Measurements from ENCODE around the gene FHOD3. TPM values are rescaled to one million over a fixed set of nuclear protein-coding genes. Genes with fewer than 3 reads are reported as not detected.

Gene FHOD3
- total and polyA plus RNA-seq, 9 of the 15 experiments (the other 6 are each of a cell fraction or from before 2014, with no cell fraction given): 0.11 TPM; not detected in 8

GRCh38 chr18:36299015-36299414, 1.5 kb downstream of the FHOD3 start:
- WGBS (ENCODE audit: insufficient coverage, low coverage, missing lambda C conversion rate): 11% methylated on average over 6 of the region's 6 CpGs
- CTCF ChIA-PET (ENCODE audit: low intra/inter-chr PET ratio): no interaction called here
- TF ChIP-seq ESRRA (IDR thresholded peaks at IDR 0.05; ENCODE audit: borderline replicate concordance, low read depth) (no peak), GATA2 (CRISPR knock-in tag; IDR thresholded peaks at IDR 0.05) (no peak), CBX8 (IDR thresholded peaks at IDR 0.05; ENCODE audit: borderline replicate concordance, extremely low read depth, low read depth, low read length, poor library complexity, severe bottlenecking) (peak; percentile 51)
- Histone ChIP-seq H3K4me3 (no peak overlapping the region), H3K27me3 (ENCODE audit: control insufficient read depth in 2 of 2, insufficient read depth in 2 of 2, low read length in 2 of 2) (peaks cover 31 to 39% of the 10 kb centered on the region in 2 experiments), H2AFZ (ENCODE audit: low read depth, low read length) (no peak overlapping the region), H4K20me1 (replicated peaks; ENCODE audit: control insufficient read depth, insufficient read depth, low read length) (peaks cover 6% of the 10 kb centered on the region; the same call in 1 of the 2 replicates), H3K36me3 (ENCODE audit: control insufficient read depth, insufficient read depth, low read length) (no peaks in the 10 kb centered on the region), H3K4me1 (replicated peaks in 1 of 2; ENCODE audit: control insufficient read depth in 2 of 2, insufficient read depth in 2 of 2, low read length in 2 of 2) (peaks cover 0 to 20% of the 10 kb centered on the region in 2 experiments; a peak in 4 of 5 replicates), H3K4me2 (ENCODE audit: insufficient read depth, low read length) (no peak overlapping the region), H3K9me1 (ENCODE audit: control insufficient read depth, insufficient read depth, low read length) (no peaks in the 10 kb centered on the region), H3K27ac (ENCODE audit: extremely low read depth, low read depth, low read length) (no peak overlapping the region), H3K9ac (ENCODE audit: insufficient read depth in 1 of 2, low read depth in 2 of 2, low read length in 2 of 2) (no peak overlapping the region), H3K9me3 (replicated peaks; ENCODE audit: control insufficient read depth, insufficient read depth, low read depth, low read length) (no peaks in the 10 kb centered on the region), H3K79me2 (ENCODE audit: control insufficient read depth, insufficient read depth, low read length) (no peaks in the 10 kb centered on the region)
- intact Hi-C loops (cut with micrococcal nuclease) (loop anchor here (5.0 kb wide), 1 partner anchor 273 kb away; no protein-coding TSS in a partner anchor), in situ Hi-C loops (cut with MboI) (no loop called here)
- no peak for ATAC-seq
- FAIRE-seq: no peak
- BruUV-seq (replicated peaks): no TSS peak
- no peak for DNase-seq (ENCODE audit: extremely low read depth in 1 of 4, low spot score in 3 of 4)
- POLR2A ChIA-PET: interaction anchor here (0.6 kb wide), 1 partner anchor 235 kb away, joined by 3 read pairs; no protein-coding TSS in a partner anchor

DNA sequence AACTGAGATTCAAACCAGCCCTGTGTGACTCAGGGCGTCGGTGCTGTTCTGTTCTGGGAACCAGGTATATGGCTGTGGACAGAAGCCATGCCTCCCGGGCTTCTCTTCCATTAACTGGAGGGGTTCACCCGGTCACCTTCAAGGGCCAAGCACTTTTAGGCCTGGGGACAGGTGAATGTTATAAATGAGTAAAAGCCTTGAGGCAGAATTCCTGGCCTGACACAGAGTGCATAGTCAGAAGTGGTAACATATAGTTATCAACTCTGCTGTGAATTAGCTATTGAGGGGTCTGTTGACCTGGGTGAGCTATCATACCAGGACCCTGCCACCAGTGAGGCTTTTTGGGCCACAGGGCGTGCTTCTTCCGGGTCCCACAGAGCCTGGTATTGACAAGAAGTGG, 2.7 kb downstream of the FHOD3 start:
- in situ Hi-C loops (cut with MboI) (no loop called here), intact Hi-C loops (cut with micrococcal nuclease) (no loop called here)
- H3K36me3 ChIP-seq (ENCODE audit: control insufficient read depth, insufficient read depth, low read length): no peaks in the 10 kb centered on the region
- no peaks in the 10 kb centered on the region for H3K9me1 ChIP-seq (ENCODE audit: control insufficient read depth, insufficient read depth, low read length)
- H4K20me1 ChIP-seq (replicated peaks; ENCODE audit: control insufficient read depth, insufficient read depth, low read length): peaks cover 6% of the 10 kb centered on the region; the same call in 1 of the 2 replicates
- no peak for DNase-seq (ENCODE audit: extremely low read depth in 1 of 4, low spot score in 3 of 4)
- no peak overlapping the region for H2AFZ ChIP-seq (ENCODE audit: low read depth, low read length)
- WGBS (ENCODE audit: insufficient coverage, low coverage, missing lambda C conversion rate): 1% methylated on average over 6 of the region's 6 CpGs
- BruUV-seq (replicated peaks): no TSS peak
- H3K4me2 ChIP-seq (ENCODE audit: insufficient read depth, low read length): no peak overlapping the region
- no peak for FAIRE-seq
- H3K4me1 ChIP-seq (replicated peaks in 1 of 2; ENCODE audit: control insufficient read depth in 2 of 2, insufficient read depth in 2 of 2, low read length in 2 of 2): peaks cover 0 to 20% of the 10 kb centered on the region in 2 experiments; a peak in 4 of 5 replicates
- ChIA-PET CTCF (ENCODE audit: low intra/inter-chr PET ratio) (no interaction called here), POLR2A (no interaction called here)
- H3K4me3 ChIP-seq: no peak overlapping the region
- H3K79me2 ChIP-seq (ENCODE audit: control insufficient read depth, insufficient read depth, low read length): no peaks in the 10 kb centered on the region
- H3K9ac ChIP-seq (ENCODE audit: insufficient read depth in 1 of 2, low read depth in 2 of 2, low read length in 2 of 2): no peak overlapping the region
- no peak overlapping the region for H3K27ac ChIP-seq (ENCODE audit: extremely low read depth, low read depth, low read length)
- no peak for ATAC-seq
- peaks cover 31 to 33% of the 10 kb centered on the region in 2 experiments for H3K27me3 ChIP-seq (ENCODE audit: control insufficient read depth in 2 of 2, insufficient read depth in 2 of 2, low read length in 2 of 2)
- H3K9me3 ChIP-seq (replicated peaks; ENCODE audit: control insufficient read depth, insufficient read depth, low read depth, low read length): no peaks in the 10 kb centered on the region
- TF ChIP-seq, protein P1, sequence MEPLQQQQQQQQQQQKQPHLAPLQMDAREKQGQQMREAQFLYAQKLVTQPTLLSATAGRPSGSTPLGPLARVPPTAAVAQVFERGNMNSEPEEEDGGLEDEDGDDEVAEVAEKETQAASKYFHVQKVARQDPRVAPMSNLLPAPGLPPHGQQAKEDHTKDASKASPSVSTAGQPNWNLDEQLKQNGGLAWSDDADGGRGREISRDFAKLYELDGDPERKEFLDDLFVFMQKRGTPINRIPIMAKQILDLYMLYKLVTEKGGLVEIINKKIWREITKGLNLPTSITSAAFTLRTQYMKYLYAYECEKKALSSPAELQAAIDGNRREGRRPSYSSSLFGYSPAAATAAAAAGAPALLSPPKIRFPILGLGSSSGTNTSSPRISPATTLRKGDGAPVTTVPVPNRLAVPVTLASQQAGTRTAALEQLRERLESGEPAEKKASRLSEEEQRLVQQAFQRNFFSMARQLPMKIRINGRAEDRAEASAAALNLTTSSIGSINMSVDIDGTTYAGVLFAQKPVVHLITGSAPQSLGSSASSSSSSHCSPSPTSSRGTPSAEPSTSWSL (CRISPR knock-in tag; IDR thresholded peaks at IDR 0.05; ENCODE audit: borderline replicate concordance): no peak
- TF ChIP-seq ZFP1 (CRISPR knock-in tag; IDR thresholded peaks at IDR 0.05) (no peak), TEAD4 (IDR thresholded peaks at IDR 0.05; ENCODE audit: low read length) (no peak), TEAD4 (CRISPR knock-in tag; IDR thresholded peaks at IDR 0.05; ENCODE audit: borderline replicate concordance) (no peak), PHF20 (IDR thresholded peaks at IDR 0.05; ENCODE audit: partially characterized antibody) (no peak), HNRNPH1 (optimal IDR thresholded peaks at IDR 0.05; ENCODE audit: low read depth, low read length) (no peak), MED1 (CRISPR knock-in tag; IDR thresholded peaks at IDR 0.05; ENCODE audit: borderline replicate concordance) (no peak), GTF2F1 (IDR thresholded peaks at IDR 0.05; ENCODE audit: low read depth, low read length) (no peak), ZEB2 (IDR thresholded peaks at IDR 0.05) (no peak), KDM5B (IDR thresholded peaks at IDR 0.05; ENCODE audit: insufficient replicate concordance, low read depth, low read length) (no peak), ZNF561 (CRISPR knock-in tag; conservative IDR thresholded peaks at IDR 0.05) (no peak)

Data from K562 (cell line).